Upper lobe of left lung (tissue), 4 donors: ENCODE data around the gene SYCP3.
A peak's percentile ranks its signal among the peaks of the same experiment; 100 is the strongest.

Experiments
- EP300 ChIP-seq, 4 donors: sonication (generic); formaldehyde crosslinking; IDR thresholded peaks; one replicate each; pipeline ENCODE4 v1.5.1; 2017; ENCODE audit warnings: antibody characterized with exemption in 4 of 4, control low read depth in 2 of 4
- TF ChIP-seq, protein P1 (sequence below), 6 experiments: fragments of 450-650 bp in 4 of 6; fragments of 200-600 bp in 2 of 6; sonication (generic) in 2 of 6; IDR thresholded peaks; one replicate each; pipeline ENCODE4 v1.5.1; 2016 to 2019; ENCODE audit warnings: antibody characterized with exemption in 6 of 6

- TF ChIP-seq EP300 (IDR thresholded peaks at IDR 0.05), result no peak
- TF ChIP-seq, protein P1, sequence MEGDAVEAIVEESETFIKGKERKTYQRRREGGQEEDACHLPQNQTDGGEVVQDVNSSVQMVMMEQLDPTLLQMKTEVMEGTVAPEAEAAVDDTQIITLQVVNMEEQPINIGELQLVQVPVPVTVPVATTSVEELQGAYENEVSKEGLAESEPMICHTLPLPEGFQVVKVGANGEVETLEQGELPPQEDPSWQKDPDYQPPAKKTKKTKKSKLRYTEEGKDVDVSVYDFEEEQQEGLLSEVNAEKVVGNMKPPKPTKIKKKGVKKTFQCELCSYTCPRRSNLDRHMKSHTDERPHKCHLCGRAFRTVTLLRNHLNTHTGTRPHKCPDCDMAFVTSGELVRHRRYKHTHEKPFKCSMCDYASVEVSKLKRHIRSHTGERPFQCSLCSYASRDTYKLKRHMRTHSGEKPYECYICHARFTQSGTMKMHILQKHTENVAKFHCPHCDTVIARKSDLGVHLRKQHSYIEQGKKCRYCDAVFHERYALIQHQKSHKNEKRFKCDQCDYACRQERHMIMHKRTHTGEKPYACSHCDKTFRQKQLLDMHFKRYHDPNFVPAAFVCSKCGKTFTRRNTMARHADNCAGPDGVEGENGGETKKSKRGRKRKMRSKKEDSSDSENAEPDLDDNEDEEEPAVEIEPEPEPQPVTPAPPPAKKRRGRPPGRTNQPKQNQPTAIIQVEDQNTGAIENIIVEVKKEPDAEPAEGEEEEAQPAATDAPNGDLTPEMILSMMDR (IDR thresholded peaks at IDR 0.05), result peak in 1 of 6 experiments; percentile 6
Observed at GRCh38 chr12:101697930-101698799, 41.1 kb downstream of the SYCP3 start.
